GM18951 (cell line): ENCODE measurements around the gene DNAH6.
"Not testable (repeated sequence)": the region's sequence is repeated elsewhere in the genome, so short reads cannot be mapped to it uniquely, and the experiment has no call there.

ENCODE experiments used
- POLR2A ChIP-seq: IDR thresholded peaks from 4 replicates; pipeline ENCODE4 v1.6.1; 2011; ENCODE audit warnings: mild to moderate bottlenecking; ENCODE audit not compliant: insufficient read length, insufficient read depth; ENCODE audit errors: extremely low read depth
- in situ Hi-C: fragments of 300-500 bp; cut with MboI; formaldehyde crosslinking; loops from one replicate; pipeline ENCODE4 v1.12.0; 2022; ENCODE audit warnings: low sequenced_read_pairs, mixed read lengths, inconsistent platforms; ENCODE audit not compliant: unreplicated experiment

DNAH6 gene

DNA sequence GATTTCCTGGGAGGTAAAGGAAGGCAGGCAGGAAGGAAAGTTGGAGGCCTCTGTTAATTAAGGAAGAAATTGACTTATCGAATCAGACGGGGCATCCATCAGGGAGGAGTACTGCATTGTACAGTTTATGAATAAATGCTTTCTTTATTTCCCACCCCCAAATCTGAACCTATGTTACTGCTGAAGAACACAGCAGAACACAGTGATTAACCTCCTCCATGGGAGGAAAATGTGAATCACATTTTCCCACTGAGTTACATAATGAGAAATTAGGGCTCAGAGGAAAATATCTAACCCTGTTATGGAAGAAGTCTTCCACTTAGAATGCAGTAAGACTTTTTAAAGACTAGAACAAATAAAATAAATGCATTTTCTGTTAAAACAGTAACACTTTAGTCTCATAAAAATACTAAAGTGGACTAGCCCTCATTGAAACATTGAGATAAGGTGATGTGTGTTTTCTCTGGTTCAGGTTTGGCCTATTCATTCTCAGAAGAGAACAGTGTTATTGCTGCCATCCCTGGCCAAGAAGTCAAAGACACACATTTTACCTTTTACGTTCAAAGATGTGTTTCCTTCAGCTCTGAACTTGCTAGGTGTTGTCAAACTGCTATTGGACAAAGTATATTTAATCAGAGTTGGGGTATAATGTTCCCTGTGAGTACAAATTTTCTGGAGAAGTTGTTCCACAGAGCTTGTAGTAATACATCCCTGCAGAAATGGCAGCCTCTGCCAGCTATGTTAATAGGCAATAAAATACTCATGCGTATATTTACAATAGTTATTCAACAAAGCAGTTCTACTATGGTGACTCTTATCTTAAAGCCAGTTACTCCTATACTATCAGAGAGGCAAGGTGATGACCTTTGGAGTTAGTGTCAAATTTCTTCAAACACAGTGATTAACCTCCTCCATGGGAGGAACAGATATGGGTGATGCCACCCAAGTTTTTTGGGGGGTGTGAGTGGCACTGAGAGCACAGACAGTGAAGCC lies 11.1 kb downstream of the DNAH6 start:
- TF ChIP-seq POLR2A, result no peak
- in situ Hi-C loops, result no loop called here

DNA sequence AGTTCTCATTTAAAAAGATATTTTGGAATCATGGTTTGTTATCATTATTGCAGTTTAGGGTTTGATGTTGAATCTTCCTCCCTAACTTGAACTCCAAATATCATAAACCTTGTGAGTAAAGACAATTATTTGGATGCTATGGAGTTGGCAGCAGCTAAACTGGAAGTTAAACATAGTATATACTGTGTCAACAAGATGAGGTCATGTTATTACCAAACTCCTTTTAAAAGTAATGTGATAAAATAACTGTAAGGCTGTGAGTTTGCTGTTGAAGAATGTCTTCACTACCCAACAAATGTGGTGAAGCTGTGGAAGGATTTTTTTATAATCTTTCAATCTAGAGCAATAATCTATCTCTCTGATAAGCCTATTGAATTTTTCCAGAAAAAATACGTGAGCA lies 16.0 kb downstream of the DNAH6 start:
- in situ Hi-C loops, result no loop called here

DNA sequence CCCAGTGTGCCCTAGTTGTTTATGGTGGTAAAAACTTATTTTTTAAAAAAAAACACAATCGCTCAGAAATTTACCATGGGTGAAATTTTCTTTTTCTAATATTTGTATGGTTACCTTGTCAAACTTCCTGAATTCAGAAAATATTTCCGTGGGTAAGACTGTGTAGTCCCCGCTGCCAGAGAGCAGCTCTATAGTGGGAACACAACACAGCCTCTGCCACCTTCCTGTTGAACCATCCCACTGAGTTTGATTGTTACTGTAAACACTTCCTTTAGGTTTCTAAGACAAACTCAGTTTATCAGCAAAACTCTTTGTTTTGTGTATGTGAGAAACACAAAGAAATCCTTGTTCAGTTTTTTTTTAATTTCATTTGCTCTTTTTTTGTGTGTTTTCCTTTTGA lies 17.9 kb downstream of the DNAH6 start:
- no peak for TF ChIP-seq POLR2A
- in situ Hi-C loops, result no loop called here

More for the DNA sequence above, 16.0 kb downstream of the DNAH6 start:
- TF ChIP-seq POLR2A, result no peak

DNA sequence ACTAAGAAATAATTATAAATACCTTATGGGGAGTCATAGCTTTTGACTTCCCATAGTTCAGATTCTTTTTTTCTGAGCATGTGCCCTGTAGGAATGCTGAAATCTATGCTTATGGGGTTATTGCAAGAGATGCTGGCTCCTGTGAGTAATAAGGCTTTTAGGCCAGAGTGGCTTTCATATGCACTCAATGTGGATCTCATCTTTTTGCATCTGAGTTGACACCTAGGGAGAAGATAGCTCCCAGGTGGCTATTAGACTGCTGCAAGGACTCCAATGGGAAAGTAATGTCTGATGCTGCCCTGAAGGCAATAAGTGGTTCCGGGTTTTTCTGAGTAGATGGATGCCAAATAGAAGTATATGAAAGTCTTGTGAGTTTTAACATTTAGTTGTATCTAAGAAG lies 21.0 kb downstream of the DNAH6 start:
- in situ Hi-C loops, result no loop called here
- TF ChIP-seq POLR2A, result no peak

DNA sequence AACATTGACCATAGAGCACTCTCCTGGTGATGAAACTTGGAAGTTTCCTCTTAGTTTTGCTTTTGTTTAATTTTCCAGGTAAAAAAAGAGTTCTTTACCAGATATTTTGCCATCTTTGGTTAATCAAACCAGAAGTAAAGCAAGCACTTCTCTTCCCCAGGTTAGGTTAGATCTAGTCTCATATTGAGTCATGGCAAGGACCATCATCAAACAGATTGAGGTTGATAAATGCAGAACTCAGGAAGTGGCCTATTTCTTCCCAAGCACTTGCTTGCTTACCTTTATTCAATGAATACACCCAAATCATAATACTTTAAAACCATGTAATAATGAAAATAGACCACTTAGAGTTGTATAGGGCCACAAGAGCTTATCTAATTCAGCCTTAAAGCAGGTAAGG lies 23.4 kb downstream of the DNAH6 start:
- no peak for TF ChIP-seq POLR2A
- in situ Hi-C loops, result no loop called here

DNA sequence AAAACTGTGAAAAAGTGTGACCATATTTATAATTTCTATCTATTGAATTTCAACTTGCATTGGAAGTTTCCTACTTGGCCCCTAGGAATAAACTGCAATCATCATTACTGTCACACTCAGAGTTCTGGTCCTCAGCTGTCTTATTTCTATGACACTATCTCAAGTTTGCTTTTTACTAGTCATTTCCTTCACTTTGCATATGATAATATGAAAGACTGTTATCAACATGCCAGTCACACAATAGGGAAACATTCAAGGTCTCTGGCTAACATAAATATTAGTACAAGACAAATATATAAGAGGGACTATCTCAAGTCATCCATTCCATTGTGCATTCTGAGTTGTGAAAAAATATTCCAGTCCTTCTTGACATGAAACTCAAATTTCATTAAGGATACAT lies 28.7 kb downstream of the DNAH6 start:
- TF ChIP-seq POLR2A, result no peak
- in situ Hi-C loops, result no loop called here

DNA sequence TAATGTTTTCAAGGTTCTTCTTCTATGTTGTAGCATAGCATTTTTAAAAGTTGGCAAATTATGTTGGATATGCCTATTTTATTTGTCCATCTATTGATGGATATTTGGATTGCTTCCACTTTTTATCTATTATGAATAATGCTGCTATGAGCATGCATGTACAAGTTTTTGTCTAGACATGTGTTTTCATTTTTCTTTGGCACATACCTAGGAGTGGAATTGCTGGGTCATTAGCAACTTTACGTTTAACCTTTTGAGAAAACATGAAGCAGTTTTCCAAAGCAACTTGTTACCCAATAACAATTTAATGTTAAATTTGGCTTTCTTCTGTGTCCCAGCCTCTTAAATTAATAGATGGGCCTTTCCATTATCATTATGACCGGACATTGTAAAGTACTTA lies 30.3 kb downstream of the DNAH6 start:
- in situ Hi-C loops, result no loop called here
- TF ChIP-seq POLR2A, result no peak

DNA sequence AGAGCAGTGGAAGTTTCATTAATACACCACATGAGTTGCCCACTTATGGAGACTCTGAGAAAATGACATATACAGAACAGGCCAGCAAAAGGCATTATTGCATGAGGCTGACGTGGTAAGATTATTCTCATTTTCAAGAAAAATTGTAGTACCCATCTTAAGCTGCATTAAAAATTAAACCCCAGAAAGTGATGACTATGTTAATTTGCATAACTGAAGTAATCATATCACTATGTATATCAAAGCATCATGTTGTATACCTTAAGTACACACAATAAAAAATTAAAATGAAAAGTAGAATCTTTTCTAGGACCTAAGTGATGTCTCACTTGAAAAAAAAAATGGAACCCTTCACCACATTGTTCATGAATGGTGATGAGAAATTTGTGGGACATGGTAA lies 32.0 kb downstream of the DNAH6 start:
- in situ Hi-C loops, result no loop called here
- no peak for TF ChIP-seq POLR2A

DNA sequence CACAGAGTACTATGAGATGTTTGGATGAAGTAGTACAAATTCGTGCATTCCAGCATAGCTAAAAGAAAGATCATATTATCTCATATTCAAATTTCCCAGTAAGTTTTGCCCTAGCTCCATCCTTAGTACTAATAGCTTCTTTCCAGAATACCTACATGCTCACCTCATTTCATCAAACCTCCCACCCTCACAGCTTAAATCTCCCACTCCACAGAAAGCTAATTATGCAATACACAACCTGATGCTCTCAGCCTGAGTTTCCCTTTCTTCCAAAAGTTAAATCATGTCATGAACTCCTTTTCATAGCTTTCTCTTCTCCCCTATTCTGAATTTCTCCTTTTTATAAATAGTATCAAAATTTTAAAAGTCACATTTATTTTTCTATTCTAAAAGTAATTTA lies 34.6 kb downstream of the DNAH6 start:
- no peak for TF ChIP-seq POLR2A
- in situ Hi-C loops, result no loop called here

DNA sequence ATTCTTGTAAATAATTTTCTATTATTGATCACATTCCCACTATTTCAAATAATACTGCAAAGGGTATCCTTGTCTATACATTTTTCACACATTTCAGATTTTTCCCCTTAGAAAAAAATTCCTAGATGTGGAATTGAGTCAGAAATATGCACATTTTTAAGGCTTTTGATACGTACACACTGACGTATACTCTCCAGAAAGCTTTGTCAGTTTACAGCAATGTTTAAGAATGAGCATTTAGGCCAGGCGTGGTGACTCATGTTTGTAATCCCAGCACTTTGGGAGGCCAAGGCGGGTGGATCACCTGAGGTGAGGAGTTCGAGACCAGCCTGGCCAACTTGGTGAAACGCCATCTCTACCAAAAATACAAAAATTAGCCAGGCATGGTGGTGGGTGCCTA lies 35.2 kb downstream of the DNAH6 start:
- in situ Hi-C loops, result not testable (repeated sequence)

DNA sequence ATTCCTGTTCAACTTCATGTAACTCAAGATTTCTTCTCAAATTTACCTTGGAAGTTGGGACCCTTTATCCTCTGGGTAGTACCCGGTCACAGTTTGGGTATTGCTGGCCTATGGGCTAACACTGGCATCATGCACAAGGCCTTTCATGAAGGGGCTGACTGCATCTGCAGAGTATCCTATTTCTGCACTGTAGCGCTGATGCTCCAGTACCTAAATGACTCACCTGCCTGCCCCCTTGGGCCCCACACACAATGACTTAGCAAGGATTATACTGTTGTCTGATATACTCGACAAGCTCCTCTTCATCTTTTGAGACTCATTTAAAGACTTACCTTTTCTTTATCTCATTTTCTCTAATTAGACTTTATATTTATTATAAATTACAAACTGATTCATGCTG lies 39.9 kb downstream of the DNAH6 start:
- in situ Hi-C loops, result no loop called here

DNA sequence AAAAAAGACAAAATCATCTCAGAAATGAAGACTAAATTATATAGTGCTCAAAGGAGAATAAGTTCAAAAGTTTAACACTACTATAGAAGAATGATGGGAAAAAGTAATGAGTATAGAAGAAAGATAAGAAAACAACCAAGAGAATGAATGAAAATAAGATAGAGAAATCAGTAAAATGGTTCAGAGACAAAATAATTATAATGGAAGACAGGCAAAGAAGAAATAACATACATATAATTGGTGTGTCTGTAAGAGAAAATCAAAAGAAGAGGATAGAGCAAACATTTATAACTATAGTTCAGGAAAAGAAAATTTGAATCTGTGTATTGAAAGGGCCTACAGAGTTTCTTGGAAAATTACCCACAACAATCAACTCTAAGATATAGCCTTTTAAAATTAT lies 43.5 kb downstream of the DNAH6 start:
- in situ Hi-C loops, result no loop called here
- no peak for TF ChIP-seq POLR2A

More for the DNA sequence above, 39.9 kb downstream of the DNAH6 start:
- TF ChIP-seq POLR2A, result no peak

DNA sequence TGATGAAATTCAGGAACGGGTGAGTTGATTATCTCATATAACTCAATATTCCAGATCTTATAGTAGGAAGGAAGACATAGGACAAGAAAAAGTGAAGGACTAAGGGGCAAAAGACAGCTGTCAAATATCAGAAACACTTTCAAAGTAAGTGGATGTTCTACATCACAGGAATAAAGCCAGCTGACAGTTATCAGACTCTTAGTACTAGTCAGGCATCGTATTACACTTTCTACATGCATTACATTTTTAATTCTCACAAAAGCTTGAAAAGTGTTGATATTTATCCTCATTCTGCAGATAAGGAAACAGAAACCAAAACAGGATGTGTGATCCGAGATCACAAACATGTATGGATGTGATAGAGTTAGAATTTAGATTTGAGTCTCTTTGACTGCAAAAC lies 63.4 kb downstream of the DNAH6 start:
- TF ChIP-seq POLR2A, result no peak
- in situ Hi-C loops, result no loop called here

DNA sequence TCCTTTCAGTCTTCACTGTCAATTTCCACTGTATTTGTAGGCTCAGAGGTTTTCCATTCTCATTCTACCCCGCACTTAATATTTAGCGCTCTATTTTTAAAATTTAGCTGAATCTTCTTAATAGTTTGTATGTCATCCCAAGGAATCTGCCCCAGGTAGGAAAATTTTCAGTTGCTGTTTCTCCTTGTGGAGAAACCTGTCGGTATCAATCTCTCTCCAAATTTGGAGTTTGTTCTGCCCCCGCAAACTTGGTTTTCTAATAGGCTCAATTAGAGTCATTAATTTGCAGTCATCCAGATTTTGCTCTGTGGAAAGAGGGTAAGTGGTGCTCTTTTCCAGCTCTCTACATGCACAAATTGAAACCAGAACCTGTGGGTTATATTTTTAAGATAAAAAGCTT lies 87.6 kb downstream of the DNAH6 start:
- no peak for TF ChIP-seq POLR2A
- in situ Hi-C loops, result no loop called here
